HepG2 (cell line): ENCODE measurements around the gene SAE1. TPM values are rescaled to one million over a fixed set of nuclear protein-coding genes. Genes with fewer than 3 reads are reported as not detected.

Experiments
- BCL3 ChIP-seq: sonication (generic); formaldehyde crosslinking; IDR thresholded peaks from 2 replicates; pipeline ENCODE4 v1.5.1; 2020; ENCODE audit warnings: mild to moderate bottlenecking, missing genetic modification reagents, moderate library complexity
- ELF4 ChIP-seq: sonication (generic); formaldehyde crosslinking; IDR thresholded peaks from 2 replicates; pipeline ENCODE4 v1.5.0; 2020; ENCODE audit warnings: missing genetic modification reagents, mild to moderate bottlenecking, moderate library complexity, borderline replicate concordance
- HBP1 ChIP-seq: IDR thresholded peaks from 2 replicates; pipeline ENCODE4 v1.6.1; 2016; ENCODE audit warnings: low read depth, control low read depth
- HMGXB4 ChIP-seq, 2 experiments: sonication (generic) in 1 of 2; formaldehyde crosslinking in 1 of 2; IDR thresholded peaks; 2 replicates each; pipeline versions ENCODE4 v1.4.0 to v1.6.1; 2018 to 2020; ENCODE audit warnings: missing genetic modification reagents in 2 of 2, borderline replicate concordance in 1 of 2, low read depth in 1 of 2, mild to moderate bottlenecking in 1 of 2, missing biosample characterization in 1 of 2
- MXI1 ChIP-seq: IDR thresholded peaks from 3 replicates; pipeline ENCODE4 v1.6.1; 2012; ENCODE audit warnings: low read depth, low read length, inconsistent platforms, borderline replicate concordance
- PAXIP1 ChIP-seq: sonication (generic); formaldehyde crosslinking; conservative IDR thresholded peaks from 2 replicates; pipeline ENCODE4 v1.4.0; 2020; ENCODE audit warnings: mild to moderate bottlenecking, missing genetic modification reagents, moderate library complexity
- SRSF4 ChIP-seq: fragments of 200-400 bp; formaldehyde crosslinking; IDR thresholded peaks from one replicate; pipeline ENCODE4 v1.6.1; 2018; ENCODE audit warnings: mild to moderate bottlenecking, low read depth, low read length, moderate library complexity; ENCODE audit not compliant: poor library complexity, severe bottlenecking
- TFDP1 ChIP-seq: IDR thresholded peaks from 2 replicates; pipeline ENCODE4 v1.6.1; 2016; ENCODE audit warnings: missing compliant biosample characterization, missing genetic modification reagents, borderline replicate concordance
- ZBTB21 ChIP-seq: sonication (generic); formaldehyde crosslinking; IDR thresholded peaks from 2 replicates; pipeline ENCODE4 v1.4.0; 2020; ENCODE audit warnings: missing genetic modification reagents
- ZNF704 ChIP-seq: sonication (generic); formaldehyde crosslinking; IDR thresholded peaks from 2 replicates; pipeline ENCODE4 v1.8.1; 2023; ENCODE audit warnings: mild to moderate bottlenecking, inconsistent platforms, moderate library complexity, missing genetic modification reagents, borderline replicate concordance
- ZNF776 ChIP-seq: sonication (generic); formaldehyde crosslinking; IDR thresholded peaks from 2 replicates; pipeline ENCODE4 v1.4.0; 2020; ENCODE audit warnings: mild to moderate bottlenecking, missing genetic modification reagents
- ZNF784 ChIP-seq: sonication (generic); formaldehyde crosslinking; IDR thresholded peaks from 2 replicates; pipeline ENCODE4 v1.5.1; 2020; ENCODE audit warnings: missing genetic modification reagents, mild to moderate bottlenecking, borderline replicate concordance
- ZNF792 ChIP-seq: IDR thresholded peaks from 2 replicates; pipeline ENCODE4 v1.6.1; 2016
- ZSCAN30 ChIP-seq: sonication (generic); formaldehyde crosslinking; IDR thresholded peaks from 2 replicates; pipeline ENCODE4 v1.5.0; 2020; ENCODE audit warnings: mild to moderate bottlenecking, missing genetic modification reagents
- polyA plus RNA-seq, 8 experiments: library from polyadenylated mRNA; depleted of rRNA in 3 of 8; stranded (reverse) in 7 of 8; unstranded in 1 of 8; fragments of >200 nt; fragmentation: Illumina TruSeq in 4 of 8; extraction: Trizol in 4 of 8; gene quantifications; 2 replicates each; pipeline versions ENCODE4 v1.2.1 to v1.2.3, GENCODE V29; 2011 to 2016; ENCODE audit warnings: low read depth in 4 of 8, missing spikeins in 1 of 8, mixed read lengths in 1 of 8; ENCODE audit not compliant: insufficient read depth in 1 of 8
- total RNA-seq, 5 experiments: library from RNA; depleted of rRNA; stranded (reverse); fragments of >200 nt; fragmentation: Illumina TruSeq; extraction: Trizol; gene quantifications; 2 replicates each; pipeline ENCODE4 v1.2.3, GENCODE V29; 2016; ENCODE audit warnings: low read depth in 1 of 5

Gene SAE1
- total and polyA plus RNA-seq, 2 of the 13 experiments (the other 11 are each of a cell fraction or from before 2014, with no cell fraction given) = 87.6 to 197 TPM

GRCh38 chr19:47255879-47256692 is 125.5 kb downstream of the SAE1 start, which contains the start of gene CCDC9 (continued):
- peak; percentile 38 to 42; a peak in 3 of 4 replicates for TF ChIP-seq HMGXB4 (CRISPR knock-in tag; IDR thresholded peaks at IDR 0.05; ENCODE audit: borderline replicate concordance in 1 of 2, low read depth in 1 of 2)
- TF ChIP-seq ZBTB21 (CRISPR knock-in tag) = peak; percentile 78
- peak; percentile 68; the same call in 1 of the 3 replicates for TF ChIP-seq MXI1
- TF ChIP-seq ZSCAN30 = peak; percentile 59; the same call in 1 of the 2 replicates
- 0 out of 2 replicates have a peak, but pooled peaks have one; percentile 66 for TF ChIP-seq ELF4 (CRISPR knock-in tag)
- 0 out of 2 replicates have a peak, but pooled peaks have one; percentile 19 for TF ChIP-seq ZNF784 (CRISPR knock-in tag)
- peak; percentile 33; the same call in 1 of the 2 replicates for TF ChIP-seq TFDP1
- peak; percentile 60 for TF ChIP-seq PAXIP1 (CRISPR knock-in tag)
- TF ChIP-seq ZNF704 = 0 out of 2 replicates have a peak, but pooled peaks have one; percentile 39
- no peak for TF ChIP-seq SRSF4
- 0 out of 2 replicates have a peak, but pooled peaks have one; percentile 27 for TF ChIP-seq HBP1 (CRISPR knock-in tag)
- no peak for TF ChIP-seq ZNF776
- TF ChIP-seq BCL3 = 0 out of 2 replicates have a peak, but pooled peaks have one; percentile 18
- peak; percentile 56; the same call in 1 of the 2 replicates for TF ChIP-seq ZNF792 (CRISPR knock-in tag)
